Suprapubic skin (tissue), 4 donors: ENCODE measurements around the gene EMILIN1. TPM values are rescaled to one million over a fixed set of nuclear protein-coding genes. Genes with fewer than 3 reads are reported as not detected.
"Not testable (repeated sequence)": the region's sequence is repeated elsewhere in the genome, so short reads cannot be mapped to it uniquely, and the experiment has no call there.

Experiments
- DNase-seq, 2 donors: peaks; one replicate each; pipeline ENCODE4 v3.0.0-alpha.2; 2019; ENCODE audit warnings: low spot score in 2 of 2
- H3K27ac ChIP-seq: fragments of 200-600 bp; sonication (generic); one replicate; pipeline ENCODE4 v1.5.1; 2019
- H3K27me3 ChIP-seq: fragments of 200-600 bp; sonication (generic); one replicate; pipeline ENCODE4 v1.5.1; 2019
- H3K36me3 ChIP-seq: fragments of 200-600 bp; sonication (generic); one replicate; pipeline ENCODE4 v1.5.1; 2019
- H3K4me1 ChIP-seq: fragments of 200-600 bp; sonication (generic); one replicate; pipeline ENCODE4 v1.5.1; 2019
- H3K4me3 ChIP-seq: fragments of 200-600 bp; sonication (generic); one replicate; pipeline ENCODE4 v1.5.1; 2019; ENCODE audit warnings: mild to moderate bottlenecking
- H3K9me3 ChIP-seq: fragments of 200-600 bp; sonication (generic); one replicate; pipeline ENCODE4 v1.5.1; 2019
- CTCF ChIP-seq, 2 donors: fragments of 200-600 bp in 1 of 2; fragments of 450-650 bp in 1 of 2; sonication (generic) in 1 of 2; IDR thresholded peaks; one replicate each; pipeline ENCODE4 v1.5.1; 2016 to 2019; ENCODE audit warnings: antibody characterized with exemption in 2 of 2, mild to moderate bottlenecking in 1 of 2, moderate library complexity in 1 of 2
- EP300 ChIP-seq: sonication (generic); formaldehyde crosslinking; IDR thresholded peaks from one replicate; pipeline ENCODE4 v1.6.1; 2017; ENCODE audit warnings: antibody characterized with exemption
- POLR2A ChIP-seq, 2 donors: fragments of 450-650 bp; IDR thresholded peaks; one replicate each; pipeline ENCODE4 v1.6.1; 2017; ENCODE audit warnings: antibody characterized with exemption in 2 of 2, mild to moderate bottlenecking in 2 of 2, moderate library complexity in 2 of 2
- POLR2AphosphoS5 ChIP-seq, 3 donors: sonication (generic); formaldehyde crosslinking; IDR thresholded peaks; one replicate each; pipeline ENCODE4 v1.6.1; 2017; ENCODE audit warnings: antibody characterized with exemption in 3 of 3
- WGBS: methylation state at CpG from one replicate; pipeline ENCODE4 v1.1.5; 2018; 5-methylcytosine and 5-hydroxymethylcytosine counted together
- total RNA-seq, 4 donors: library from RNA; depleted of rRNA; stranded (reverse); fragments of >200 nt; gene quantifications; one replicate each; pipeline ENCODE4 v1.1.0, GENCODE V29; 2016

Gene EMILIN1
- total RNA-seq, 4 donors from 2014 or later: 3.0 to 13.8 (median 5.8) TPM

- 67% methylated on average over 2 of the region's 2 CpGs for WGBS
- Histone ChIP-seq H3K27me3 (peaks cover 19% of the 10 kb centered on the region), H3K4me1 (peaks cover 14% of the 10 kb centered on the region), H3K9me3 (no peaks in the 10 kb centered on the region), H3K4me3 (no peak overlapping the region), H3K27ac (no peak overlapping the region), H3K36me3 (no peaks in the 10 kb centered on the region)
- TF ChIP-seq EP300: no peak
- no peak for TF ChIP-seq POLR2AphosphoS5 (IDR thresholded peaks at IDR 0.05)
- TF ChIP-seq CTCF (IDR thresholded peaks at IDR 0.05): no peak
- TF ChIP-seq POLR2A (IDR thresholded peaks at IDR 0.05): no peak
- DNase-seq: no peak
Measured at GRCh38 chr2:27115519-27115918, 37.1 kb downstream of the EMILIN1 start.

DNA sequence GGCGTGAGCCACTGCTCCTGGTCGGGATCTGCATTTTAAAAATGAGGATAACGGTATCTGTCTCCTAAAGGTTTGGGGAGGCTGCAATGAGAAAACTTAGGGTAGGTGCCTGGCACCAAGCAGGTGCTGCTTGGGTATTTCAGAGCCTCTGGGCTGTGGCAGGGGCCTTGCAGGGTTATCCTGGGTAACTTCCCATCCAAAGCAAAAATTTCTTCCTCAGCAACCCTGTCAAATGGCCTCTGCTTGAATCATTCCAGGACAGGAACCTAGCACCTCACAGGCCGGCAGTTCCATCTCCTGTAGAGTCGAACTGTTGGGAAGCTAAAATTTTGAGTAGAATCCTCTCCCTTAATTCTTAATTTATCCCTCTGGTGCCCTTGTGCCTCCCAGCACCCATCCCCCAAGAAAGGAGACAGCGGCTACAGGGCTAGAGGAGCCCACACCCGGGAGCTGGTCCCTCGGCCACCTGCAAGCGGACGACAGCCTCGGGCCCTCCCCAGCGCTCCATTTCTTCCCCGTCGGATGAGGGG is 39.6 kb downstream of the EMILIN1 start:
- no peak for DNase-seq
- Histone ChIP-seq H3K4me3 (peak overlapping the region; percentile 56), H3K4me1 (peaks cover 18% of the 10 kb centered on the region), H3K27ac (no peak overlapping the region), H3K27me3 (peaks cover 19% of the 10 kb centered on the region), H3K36me3 (no peaks in the 10 kb centered on the region), H3K9me3 (no peaks in the 10 kb centered on the region)
- WGBS: 37% methylated on average over 7 of the region's 14 CpGs
- TF ChIP-seq EP300: no peak
- TF ChIP-seq POLR2AphosphoS5 (IDR thresholded peaks at IDR 0.05): no peak
- no peak for TF ChIP-seq POLR2A (IDR thresholded peaks at IDR 0.05)
- no peak for TF ChIP-seq CTCF (IDR thresholded peaks at IDR 0.05)

DNA sequence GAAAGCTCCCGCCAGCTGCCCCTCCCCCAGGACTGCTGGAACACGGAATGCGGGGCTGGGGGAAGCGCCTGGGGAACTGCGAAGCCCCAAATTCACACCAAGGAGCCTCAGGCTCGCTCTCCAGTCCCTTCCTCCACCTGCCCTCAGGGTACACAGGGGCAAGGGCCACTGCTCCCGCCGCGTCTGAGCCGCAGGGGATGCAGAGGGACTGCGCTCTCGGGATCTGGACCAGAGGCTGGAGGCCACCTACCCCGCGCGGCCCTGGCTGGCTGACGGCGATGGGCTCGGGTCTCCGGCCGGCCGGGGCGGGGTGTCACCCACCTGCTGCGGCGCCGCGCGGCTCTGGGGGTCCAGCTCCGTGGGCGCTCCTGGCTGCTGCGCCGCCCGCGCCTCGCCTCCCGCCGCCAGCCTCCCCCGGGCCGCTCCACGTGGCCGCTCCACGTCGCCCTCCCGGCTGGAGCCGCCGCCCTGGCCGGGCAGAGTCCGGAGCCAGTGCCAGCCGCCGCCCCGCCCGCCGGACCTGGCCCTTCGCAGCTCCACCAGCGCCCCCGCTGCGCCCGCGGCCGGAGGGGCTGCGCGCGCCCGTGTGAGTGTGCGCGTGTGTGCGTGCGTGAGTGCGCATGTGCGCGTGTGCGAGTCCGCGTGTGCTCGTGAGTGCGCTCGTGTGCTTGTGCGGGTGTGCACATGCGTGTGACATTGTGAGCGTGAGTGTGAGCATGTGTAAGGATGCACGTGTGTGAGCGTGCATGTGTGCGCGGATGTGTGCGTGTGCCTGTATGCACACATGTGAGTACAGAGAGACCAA is 40.3 kb downstream of the EMILIN1 start, which contains the start of gene CGREF1:
Gene CGREF1 (minus strand): TSS at position 604 of the 805 bp plus-strand sequence. CDS start 14,762 bp downstream, outside the sequence.
- Histone ChIP-seq H3K27ac (no peak within 1 kb of the TSS), H3K27me3 (peaks cover 19% of the 10 kb centered on the region), H3K36me3 (no peaks in the 10 kb centered on the region), H3K9me3 (no peaks in the 10 kb centered on the region), H3K4me1 (peaks cover 25% of the 10 kb centered on the region), H3K4me3 (peak within 1 kb of the TSS; percentile 56)
- DNase-seq: no peak
- 10% methylated on average over 13 of the region's 84 CpGs for WGBS
- TF ChIP-seq CTCF (IDR thresholded peaks at IDR 0.05) (no peak), POLR2AphosphoS5 (IDR thresholded peaks at IDR 0.05) (no peak), EP300 (no peak), POLR2A (IDR thresholded peaks at IDR 0.05) (no peak)

- H3K27ac ChIP-seq, H3K9me3 ChIP-seq, H3K36me3 ChIP-seq: not testable (repeated sequence)
- peak in 1 of 2 donors; percentile 41 for DNase-seq
- 78% methylated on average over 8 of the region's 8 CpGs for whole genome bisulfite sequencing
- Histone ChIP-seq H3K4me3 (peak overlapping the region; percentile 56), H3K27me3 (peaks cover 19% of the 10 kb centered on the region), H3K4me1 (peaks cover 28% of the 10 kb centered on the region)
Measured at GRCh38 chr2:27119330-27119670, 40.9 kb downstream of the EMILIN1 start.

DNA sequence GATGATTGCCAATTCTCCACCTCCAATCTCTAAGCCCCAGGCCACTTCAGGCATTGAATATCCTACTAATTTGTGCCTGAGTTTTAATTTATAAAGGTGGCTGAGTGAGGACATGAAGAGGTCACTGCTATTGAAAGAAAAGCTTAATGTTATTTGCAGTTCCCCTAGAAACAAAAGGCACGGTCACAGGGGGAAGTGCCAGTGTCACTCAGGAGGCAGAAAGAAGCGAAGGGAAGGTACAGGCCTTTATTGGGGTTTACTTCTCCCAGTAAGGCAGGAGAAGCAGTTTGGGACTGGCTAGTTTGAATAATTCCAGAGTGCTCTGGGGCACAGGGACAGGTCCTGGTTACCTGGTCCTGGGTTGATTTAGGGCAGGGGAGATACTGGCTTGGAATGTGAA is 43.5 kb downstream of the EMILIN1 start:
- Histone ChIP-seq H3K36me3 (no peaks in the 10 kb centered on the region), H3K4me3 (no peak overlapping the region), H3K9me3 (no peaks in the 10 kb centered on the region), H3K4me1 (peaks cover 28% of the 10 kb centered on the region), H3K27ac (no peak overlapping the region), H3K27me3 (peaks cover 19% of the 10 kb centered on the region)
- no peak for DNase-seq
- TF ChIP-seq POLR2A (IDR thresholded peaks at IDR 0.05): no peak
- no peak for TF ChIP-seq POLR2AphosphoS5 (IDR thresholded peaks at IDR 0.05)
- no peak for TF ChIP-seq CTCF (IDR thresholded peaks at IDR 0.05)
- WGBS: 81% methylated on average over 2 of the region's 2 CpGs
